Karpas-422 (cell line): ENCODE results near the gene MAPK6. TPM values are rescaled to one million over a fixed set of nuclear protein-coding genes. Genes with fewer than 3 reads are reported as not detected.

Experiments used
- DNase-seq: peaks from one replicate; pipeline ENCODE4 v3.0.0-alpha.2; 2015
- H2AFZ ChIP-seq: fragments of 200-600 bp; sonication (generic); 2 replicates; pipeline ENCODE4 v1.6.1; 2014; ENCODE audit warnings: antibody characterized with exemption, low read length, mixed read lengths
- H3K27ac ChIP-seq: fragments of 200-600 bp; sonication (generic); 2 replicates; pipeline ENCODE4 v1.5.1; 2014; ENCODE audit warnings: mild to moderate bottlenecking, low read length, moderate library complexity
- H3K27me3 ChIP-seq: fragments of 200-600 bp; sonication (generic); 2 replicates; pipeline ENCODE4 v1.6.1; 2014; ENCODE audit warnings: low read length, mixed read lengths
- H3K36me3 ChIP-seq: fragments of 200-600 bp; sonication (generic); 2 replicates; pipeline ENCODE4 v1.6.1; 2014; ENCODE audit warnings: low read length, mixed read lengths; ENCODE audit not compliant: insufficient read depth
- H3K4me1 ChIP-seq: fragments of 200-600 bp; sonication (generic); 2 replicates; pipeline ENCODE4 v1.6.1; 2014; ENCODE audit warnings: mild to moderate bottlenecking, low read length, mixed read lengths
- H3K4me2 ChIP-seq: fragments of 200-600 bp; sonication (generic); 2 replicates; pipeline ENCODE4 v1.6.1; 2014; ENCODE audit warnings: low read length, low read depth, mild to moderate bottlenecking; ENCODE audit not compliant: poor library complexity, severe bottlenecking
- H3K4me3 ChIP-seq: fragments of 200-600 bp; sonication (generic); 2 replicates; pipeline ENCODE4 v1.5.1; 2014; ENCODE audit warnings: mild to moderate bottlenecking, antibody characterized with exemption, low read length, mixed read lengths
- H3K79me2 ChIP-seq: fragments of 200-600 bp; sonication (generic); 2 replicates; pipeline ENCODE4 v1.6.1; 2014; ENCODE audit warnings: mild to moderate bottlenecking, low read length, mixed read lengths
- H3K9ac ChIP-seq: fragments of 200-600 bp; sonication (generic); 2 replicates; pipeline ENCODE4 v1.6.0; 2014; ENCODE audit warnings: low read length
- H3K9me2 ChIP-seq: fragments of 200-600 bp; sonication (generic), shearing (Covaris generic); replicated peaks from 2 replicates; pipeline ENCODE4 v1.6.0; 2014; ENCODE audit warnings: mild to moderate bottlenecking, low read length, moderate library complexity; ENCODE audit not compliant: insufficient read depth
- H3K9me3 ChIP-seq: fragments of 300-700, 200-600 bp; sonication (generic); 2 replicates; pipeline ENCODE4 v1.6.1; 2014; ENCODE audit warnings: low read length, mixed read lengths
- H4K20me1 ChIP-seq: fragments of 200-600 bp; sonication (generic); 2 replicates; pipeline ENCODE4 v1.6.1; 2014; ENCODE audit warnings: mild to moderate bottlenecking, antibody characterized with exemption, low read length, low read depth; ENCODE audit not compliant: insufficient read depth
- total RNA-seq: library from RNA; depleted of rRNA; stranded (reverse); fragments of >200 nt; shearing (Covaris generic); gene quantifications from 2 replicates; pipeline ENCODE4 v1.2.3, GENCODE V29; 2014; ENCODE audit warnings: low replicate concordance

Gene MAPK6
- total RNA-seq, 1 experiment from 2014 or later, result 24.7 TPM

DNA sequence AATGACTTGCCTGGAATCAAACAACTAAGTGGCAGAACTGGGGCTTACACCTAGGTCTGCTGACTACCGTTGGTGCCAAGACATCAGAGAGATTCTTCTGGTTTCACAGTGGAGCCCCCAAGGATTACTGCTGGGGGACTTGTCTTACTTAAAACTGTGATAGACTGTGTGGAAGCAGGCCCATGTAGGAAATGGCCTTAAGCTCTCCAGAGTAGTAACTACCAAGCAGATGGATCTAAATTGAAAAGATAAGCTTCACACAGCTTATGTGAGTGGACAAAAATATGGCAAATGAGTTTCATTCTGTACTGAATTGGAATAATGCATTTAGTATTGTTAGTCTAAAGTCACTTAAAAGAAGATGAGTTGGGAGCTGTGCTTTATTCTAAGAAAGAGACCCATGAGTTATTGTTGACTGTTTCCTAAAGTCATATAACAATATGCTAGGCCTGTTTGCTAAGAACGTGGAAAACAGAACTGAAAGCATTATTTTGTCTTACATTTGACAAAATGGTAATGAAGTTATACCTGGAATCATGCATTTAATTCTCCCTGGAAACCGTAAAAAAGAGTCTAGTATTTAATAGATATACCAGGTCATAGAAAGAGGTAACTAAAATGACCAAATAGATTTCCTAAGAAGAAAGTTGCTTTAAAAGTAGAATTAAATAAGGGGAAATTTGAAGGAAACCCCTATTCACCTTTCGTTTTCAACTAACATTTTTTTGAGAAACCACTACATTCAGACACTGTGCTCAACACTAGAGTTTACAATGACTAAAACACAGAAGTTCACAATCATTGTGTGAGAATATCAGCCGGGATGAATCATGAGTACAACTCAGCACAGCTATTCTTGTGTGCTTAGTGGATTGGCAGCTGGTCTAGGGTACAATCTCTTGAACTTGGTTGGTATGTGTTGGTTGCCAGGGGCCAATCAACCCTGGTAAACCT, 13.0 kb upstream of the MAPK6 start:
- no peaks in the 10 kb centered on the region for H3K9me2 ChIP-seq
- no peaks in the 10 kb centered on the region for H4K20me1 ChIP-seq
- peak overlapping the region; percentile 16; the same call in 1 of the 2 replicates for H2AFZ ChIP-seq
- no peaks in the 10 kb centered on the region for H3K9me3 ChIP-seq
- no peaks in the 10 kb centered on the region for H3K27me3 ChIP-seq
- peaks cover 7% of the 10 kb centered on the region for H3K4me1 ChIP-seq
- no peak overlapping the region for H3K9ac ChIP-seq
- H3K4me2 ChIP-seq, result no peak overlapping the region
- H3K27ac ChIP-seq, result no peak overlapping the region
- H3K4me3 ChIP-seq, result no peak overlapping the region
- H3K36me3 ChIP-seq, result no peaks in the 10 kb centered on the region
- H3K79me2 ChIP-seq, result no peaks in the 10 kb centered on the region
- no peak for DNase-seq

DNA sequence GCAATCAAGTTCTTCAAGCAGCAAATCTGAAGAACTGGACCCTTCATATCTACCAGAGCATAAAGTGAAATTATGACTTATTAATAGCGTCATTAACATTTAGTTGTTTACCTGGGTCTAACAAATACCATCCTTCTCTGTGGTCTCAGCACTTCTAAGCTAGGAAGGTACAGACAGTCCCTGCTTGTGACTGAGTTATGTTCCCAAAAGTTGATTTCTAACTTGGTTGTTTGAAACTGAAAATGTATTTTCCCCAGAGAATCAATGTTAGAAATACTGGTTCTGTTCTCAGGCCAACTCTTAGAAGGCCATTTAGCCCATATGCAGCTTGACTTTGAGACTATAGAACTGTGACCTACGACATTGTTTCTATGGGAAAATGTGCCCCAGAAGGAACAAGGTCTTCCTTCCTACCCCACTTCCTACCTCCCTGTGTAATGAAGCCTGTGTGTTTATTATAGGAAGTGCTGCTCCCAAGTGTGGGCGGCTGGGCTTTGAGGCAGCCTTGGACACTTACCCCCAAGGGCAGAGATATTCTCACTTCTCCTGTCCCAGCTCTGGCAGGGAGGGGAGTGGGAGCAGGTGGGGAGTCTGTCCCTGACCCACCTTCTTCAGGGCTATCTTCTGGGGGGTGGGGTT, 12.2 kb upstream of the MAPK6 start:
- no peak overlapping the region for H3K4me3 ChIP-seq
- no peaks in the 10 kb centered on the region for H3K36me3 ChIP-seq
- peaks cover 7% of the 10 kb centered on the region for H3K4me1 ChIP-seq
- no peaks in the 10 kb centered on the region for H3K79me2 ChIP-seq
- H3K9me2 ChIP-seq, result no peaks in the 10 kb centered on the region
- H3K4me2 ChIP-seq, result no peak overlapping the region
- H4K20me1 ChIP-seq, result no peaks in the 10 kb centered on the region
- no peak for DNase-seq
- peak overlapping the region; percentile 16; the same call in 1 of the 2 replicates for H2AFZ ChIP-seq
- no peaks in the 10 kb centered on the region for H3K9me3 ChIP-seq
- H3K27me3 ChIP-seq, result no peaks in the 10 kb centered on the region
- H3K9ac ChIP-seq, result no peak overlapping the region
- no peak overlapping the region for H3K27ac ChIP-seq

DNA sequence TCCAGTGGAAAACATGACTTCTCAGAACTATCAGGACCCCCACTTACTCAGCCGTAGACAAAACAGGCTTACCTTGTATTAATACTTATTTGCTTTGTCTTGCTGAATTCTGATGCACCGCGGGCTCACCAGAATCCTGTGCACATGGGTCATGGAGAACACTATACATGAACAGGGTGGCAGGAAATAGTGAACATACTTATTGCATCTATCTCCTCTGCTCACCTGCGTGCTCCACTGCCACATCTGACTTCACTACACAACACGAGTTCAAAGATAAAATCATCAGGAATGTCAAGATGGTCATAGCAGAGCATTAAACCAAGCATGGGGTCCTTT, 10.7 kb upstream of the MAPK6 start:
- H3K36me3 ChIP-seq, result no peaks in the 10 kb centered on the region
- no peaks in the 10 kb centered on the region for H3K79me2 ChIP-seq
- DNase-seq, result no peak
- 0 out of 2 replicates have a peak, but pooled peaks cover 1% of the 10 kb centered on the region for H3K27me3 ChIP-seq
- peaks cover 7% of the 10 kb centered on the region for H3K4me1 ChIP-seq
- peak overlapping the region; percentile 14; the same call in 1 of the 2 replicates for H2AFZ ChIP-seq
- H4K20me1 ChIP-seq, result no peaks in the 10 kb centered on the region
- H3K4me3 ChIP-seq, result no peak overlapping the region
- H3K9me2 ChIP-seq, result no peaks in the 10 kb centered on the region
- no peak overlapping the region for H3K27ac ChIP-seq
- no peaks in the 10 kb centered on the region for H3K9me3 ChIP-seq
- no peak overlapping the region for H3K4me2 ChIP-seq
- no peak overlapping the region for H3K9ac ChIP-seq

DNA sequence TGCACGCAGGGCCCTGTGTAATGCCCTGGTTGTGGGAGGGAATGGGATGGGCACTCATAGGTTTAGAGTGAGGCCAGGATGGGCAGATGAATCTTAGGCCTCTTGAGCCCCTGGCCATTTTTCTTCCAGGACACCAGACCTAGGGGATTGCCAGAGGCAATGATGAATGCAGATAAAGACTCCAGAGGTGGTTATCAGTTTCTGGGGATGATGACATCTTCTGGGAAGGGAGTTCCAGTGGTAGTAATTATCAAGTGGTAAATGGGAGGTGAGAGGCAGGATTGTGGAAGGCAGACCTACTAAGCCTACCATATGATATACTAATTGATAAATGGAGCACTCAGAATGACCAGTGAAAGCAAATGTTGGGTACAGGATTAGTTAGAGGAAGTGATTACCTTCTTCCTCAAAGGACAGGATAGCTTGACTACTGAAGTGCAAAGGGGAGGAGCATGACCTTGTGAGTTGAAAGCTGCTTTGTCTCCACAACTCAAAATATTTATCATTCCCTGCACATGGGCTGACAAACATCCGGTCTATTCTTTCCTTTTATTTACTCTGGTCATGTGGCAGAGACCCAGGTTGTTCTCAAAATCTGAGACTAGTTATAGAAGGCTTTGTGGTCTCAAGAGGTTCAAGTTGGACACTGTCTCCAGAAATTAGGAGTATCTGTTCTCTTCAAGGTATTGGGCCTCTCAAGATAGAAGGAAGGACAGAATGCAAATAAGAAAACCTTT, 10.2 kb upstream of the MAPK6 start:
- no peaks in the 10 kb centered on the region for H3K79me2 ChIP-seq
- H4K20me1 ChIP-seq, result no peaks in the 10 kb centered on the region
- H3K9me2 ChIP-seq, result no peaks in the 10 kb centered on the region
- H3K36me3 ChIP-seq, result no peaks in the 10 kb centered on the region
- no peak overlapping the region for H3K4me2 ChIP-seq
- H3K4me3 ChIP-seq, result no peak overlapping the region
- H3K27me3 ChIP-seq, result 0 out of 2 replicates have a peak, but pooled peaks cover 2% of the 10 kb centered on the region
- H3K4me1 ChIP-seq, result peaks cover 8% of the 10 kb centered on the region
- DNase-seq, result no peak
- no peak overlapping the region for H3K9ac ChIP-seq
- H3K9me3 ChIP-seq, result no peaks in the 10 kb centered on the region
- H2AFZ ChIP-seq, result no peak overlapping the region; the same call in 1 of the 2 replicates
- no peak overlapping the region for H3K27ac ChIP-seq

DNA sequence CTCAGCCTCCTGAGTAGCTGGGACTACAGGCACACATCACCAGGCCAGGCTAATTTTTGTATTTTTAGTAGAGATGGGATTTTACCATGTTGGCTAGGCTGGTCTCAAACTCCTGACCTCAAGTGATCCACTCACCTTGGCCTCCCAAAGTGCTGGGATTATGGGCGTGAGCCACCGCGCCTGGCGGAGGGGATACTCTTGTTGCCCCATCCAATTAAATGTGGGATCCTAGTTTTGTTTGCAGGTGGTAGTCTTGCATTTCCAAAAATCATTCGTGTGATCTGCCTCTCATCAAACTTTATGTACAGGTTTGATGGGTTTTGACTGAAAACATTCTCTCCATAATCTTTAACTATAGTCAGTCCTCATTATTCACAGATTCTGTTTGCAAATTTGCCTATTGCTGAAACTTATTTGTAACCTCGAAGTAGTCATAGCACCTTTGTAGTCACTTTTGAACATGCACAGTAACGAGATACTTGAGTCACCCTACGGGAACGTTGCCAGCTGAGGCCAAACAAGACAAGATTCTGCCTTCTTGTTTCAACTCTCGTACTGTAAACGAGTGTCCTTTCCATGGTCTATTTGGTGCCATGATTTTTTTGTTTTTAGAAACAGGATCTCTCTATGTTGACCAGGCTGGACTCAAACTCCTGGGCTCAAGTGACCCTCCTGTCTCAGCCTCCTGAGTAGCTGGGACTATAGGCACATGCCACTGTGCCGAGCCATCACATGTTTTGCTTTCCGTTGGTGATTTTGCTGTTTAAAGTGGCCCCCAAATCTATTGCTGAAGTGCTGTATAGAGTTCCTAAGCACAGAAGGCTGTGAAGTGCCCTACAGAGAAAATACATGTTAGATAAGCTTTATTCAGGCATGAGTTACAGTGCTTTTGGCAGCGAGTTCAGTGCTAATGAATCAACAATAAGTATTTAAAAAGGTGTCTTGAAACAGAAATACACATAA, 8.1 kb upstream of the MAPK6 start:
- Histone ChIP-seq H3K9me2 (no peaks in the 10 kb centered on the region), H3K9ac (no peak overlapping the region), H3K4me3 (no peak overlapping the region), H3K27me3 (0 out of 2 replicates have a peak, but pooled peaks cover 2% of the 10 kb centered on the region), H4K20me1 (no peaks in the 10 kb centered on the region), H3K9me3 (no peaks in the 10 kb centered on the region), H3K4me1 (peaks cover 13% of the 10 kb centered on the region), H2AFZ (no peak overlapping the region), H3K27ac (no peak overlapping the region), H3K36me3 (no peaks in the 10 kb centered on the region), H3K4me2 (no peak overlapping the region), H3K79me2 (no peaks in the 10 kb centered on the region)
- DNase-seq, result no peak

DNA sequence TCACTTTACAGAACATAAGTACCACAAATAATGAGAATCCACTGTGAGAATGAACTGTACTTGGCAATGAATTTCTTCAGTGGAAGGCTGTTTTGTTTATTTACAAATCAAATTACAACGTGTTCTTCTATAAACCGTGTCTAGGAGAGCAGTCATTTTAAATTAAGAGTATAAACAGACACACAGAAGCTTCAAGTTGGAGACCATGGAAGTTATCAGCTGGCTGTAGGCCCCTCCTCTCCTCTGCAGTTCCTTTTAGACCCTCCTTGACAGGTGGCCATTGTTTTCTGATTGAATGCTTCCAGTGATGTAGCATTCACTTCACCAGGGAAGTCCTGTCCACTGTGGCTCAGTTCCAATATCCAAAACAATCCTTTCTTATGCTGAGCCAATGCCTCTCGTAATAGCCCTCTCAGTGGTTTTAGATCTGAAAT, 7.3 kb upstream of the MAPK6 start:
- Histone ChIP-seq H3K27me3 (0 out of 2 replicates have a peak, but pooled peaks cover 2% of the 10 kb centered on the region), H3K9me3 (no peaks in the 10 kb centered on the region), H3K27ac (no peak overlapping the region), H3K79me2 (no peaks in the 10 kb centered on the region), H3K9ac (no peak overlapping the region), H3K4me3 (no peak overlapping the region), H3K4me2 (no peak overlapping the region), H4K20me1 (no peaks in the 10 kb centered on the region), H3K9me2 (no peaks in the 10 kb centered on the region), H3K4me1 (peaks cover 13% of the 10 kb centered on the region), H3K36me3 (no peaks in the 10 kb centered on the region), H2AFZ (no peak overlapping the region)
- DNase-seq, result no peak

DNA sequence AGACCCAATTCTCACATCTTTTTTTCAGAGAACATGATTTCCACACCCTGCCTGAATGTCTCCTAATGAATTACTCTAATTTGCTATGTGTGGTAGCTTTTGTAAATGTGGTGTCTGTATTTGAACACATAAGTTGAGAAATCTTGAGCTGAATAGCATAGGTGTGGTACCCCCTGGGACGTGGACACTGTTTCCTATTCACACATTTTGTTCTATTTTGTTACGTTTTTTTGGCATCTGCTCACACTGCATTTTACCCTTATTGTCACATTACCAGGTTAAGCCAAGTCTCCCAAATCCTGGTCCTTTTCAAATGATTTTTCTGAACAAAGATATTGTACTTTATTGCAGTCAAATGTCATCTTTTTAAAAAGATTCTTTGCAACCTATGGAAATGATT, 6.8 kb upstream of the MAPK6 start:
- Histone ChIP-seq H3K4me1 (peaks cover 13% of the 10 kb centered on the region), H3K27me3 (0 out of 2 replicates have a peak, but pooled peaks cover 2% of the 10 kb centered on the region), H3K79me2 (no peaks in the 10 kb centered on the region), H3K27ac (no peak overlapping the region), H3K36me3 (no peaks in the 10 kb centered on the region), H2AFZ (no peak overlapping the region), H3K4me3 (no peak overlapping the region), H4K20me1 (no peaks in the 10 kb centered on the region), H3K4me2 (no peak overlapping the region), H3K9me2 (no peaks in the 10 kb centered on the region), H3K9me3 (no peaks in the 10 kb centered on the region), H3K9ac (no peak overlapping the region)
- no peak for DNase-seq
